A172 (cell line): ENCODE results near the gene PRKN. TPM values are rescaled to one million over a fixed set of nuclear protein-coding genes. Genes with fewer than 3 reads are reported as not detected.

Source experiments
- DNase-seq: peaks from one replicate; pipeline ENCODE4 v3.0.0-alpha.2; 2015; ENCODE audit warnings: low spot score
- total RNA-seq: library from RNA; depleted of rRNA; stranded (reverse); fragments of >200 nt; shearing (Covaris generic); gene quantifications from 2 replicates; pipeline ENCODE4 v1.2.3, GENCODE V29; 2014

The PRKN gene
- total RNA-seq, 1 experiment from 2014 or later: 0.43 TPM

DNA sequence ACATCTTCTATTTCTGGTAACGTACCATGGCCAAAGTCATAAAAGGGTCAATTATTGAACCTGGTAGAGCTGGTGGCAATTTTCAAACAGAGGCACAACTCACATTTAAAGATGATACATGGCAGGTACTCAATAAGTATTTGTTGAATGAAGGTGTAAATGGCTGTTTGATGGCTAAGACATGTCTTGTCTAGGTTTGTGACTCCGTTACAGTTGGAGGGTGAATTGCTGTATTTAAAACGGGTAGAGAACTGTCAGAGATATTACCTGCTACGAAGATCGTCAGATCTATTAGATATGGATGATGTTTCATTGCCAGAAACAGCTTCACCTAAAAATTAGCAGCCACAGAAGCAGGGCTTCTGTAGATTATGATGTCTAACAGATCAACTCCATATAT, 601.9 kb downstream of the PRKN start:
- DNase-seq: no peak

DNA sequence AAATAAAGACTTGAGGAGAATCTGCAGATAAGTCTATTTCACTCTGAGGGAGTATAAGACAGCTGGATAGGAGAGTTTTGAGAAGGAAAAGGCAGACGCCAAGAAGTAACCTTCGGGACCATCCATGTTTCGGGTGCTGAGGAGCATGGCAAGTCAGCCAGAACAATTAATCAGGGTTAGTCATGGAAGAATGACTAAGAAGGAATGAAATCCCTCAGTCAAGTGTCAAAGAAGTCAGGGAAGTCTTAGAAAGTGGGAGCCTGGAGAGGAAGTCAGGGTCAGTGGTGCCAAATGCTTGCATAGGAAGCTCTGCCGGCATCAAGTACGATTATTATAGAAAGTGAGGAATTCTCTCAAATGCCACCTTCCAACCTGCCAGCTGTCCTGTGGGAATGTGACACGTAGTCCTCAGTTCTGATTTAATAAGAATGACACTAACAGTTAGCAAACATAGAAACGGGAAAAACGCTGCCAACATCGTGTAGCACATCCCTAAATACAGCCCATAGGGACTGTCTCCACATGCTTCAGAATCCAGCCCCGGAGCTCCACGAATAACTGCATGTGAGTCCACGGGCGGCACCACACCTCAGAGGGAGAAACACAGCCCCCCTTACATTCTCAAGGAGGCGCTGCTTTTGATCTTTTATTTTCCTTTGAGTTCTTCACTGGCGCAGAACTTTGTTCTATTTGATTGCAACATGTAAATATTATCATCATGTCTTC, 602.7 kb downstream of the PRKN start:
- DNase-seq: no peak

DNA sequence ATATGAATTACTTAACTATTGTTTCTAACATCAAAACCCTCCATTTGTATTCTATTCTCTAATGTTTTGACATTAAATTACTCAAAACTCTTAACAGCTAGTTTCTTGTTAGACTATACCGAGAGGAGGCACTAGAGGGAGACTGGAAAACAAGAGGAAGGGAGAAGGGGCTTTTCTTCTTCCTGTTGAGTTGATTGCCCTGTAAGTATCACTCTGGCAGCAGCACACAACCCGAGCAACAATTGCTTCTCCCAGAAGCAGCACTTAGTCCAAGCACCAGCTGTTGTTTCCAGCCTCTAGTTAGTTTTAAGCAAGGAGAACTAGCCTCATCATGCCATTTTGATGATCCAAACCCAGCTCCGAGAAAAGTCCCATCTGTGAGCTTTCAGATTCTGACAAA, 603.8 kb downstream of the PRKN start:
- DNase-seq: no peak

DNA sequence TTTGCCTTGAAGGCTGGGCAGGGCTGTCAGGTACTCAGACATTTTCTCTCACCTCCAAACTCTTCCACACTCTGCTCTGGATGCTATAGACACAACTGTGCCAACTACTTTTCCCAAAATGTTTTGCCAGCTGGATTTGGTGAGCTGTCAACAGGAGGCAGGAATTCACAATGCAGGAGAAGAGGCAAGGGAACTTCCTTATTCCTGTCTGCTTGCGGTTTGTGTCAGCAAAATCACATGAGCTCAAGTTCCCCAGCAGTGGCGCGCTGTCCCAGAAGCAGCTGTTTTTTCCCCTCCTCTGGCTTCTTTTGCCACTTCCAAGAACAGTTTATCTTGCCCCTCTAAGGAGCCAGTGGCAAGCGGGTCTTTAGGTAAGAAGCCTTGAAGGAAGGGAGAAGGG, 608.2 kb downstream of the PRKN start:
- peak; percentile 37 for DNase-seq

DNA sequence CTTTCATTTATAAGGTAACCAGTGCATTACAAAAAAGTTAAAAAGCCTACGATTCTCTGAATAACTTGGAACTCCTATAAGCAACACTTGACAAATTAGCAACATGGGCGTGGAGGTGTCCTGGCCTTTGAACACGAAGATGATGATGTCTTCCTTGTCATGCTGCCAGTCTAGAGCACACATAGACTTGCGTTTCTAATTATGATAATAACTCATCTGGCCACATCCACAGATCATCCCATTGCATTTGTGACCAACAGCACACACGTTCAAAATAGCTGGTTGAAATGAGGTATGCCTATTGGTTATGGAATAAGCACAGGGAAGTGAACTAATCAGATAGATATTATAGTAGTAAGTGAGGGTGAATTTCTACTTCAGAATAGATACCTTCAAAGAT, 608.9 kb downstream of the PRKN start:
- DNase-seq: no peak

DNA sequence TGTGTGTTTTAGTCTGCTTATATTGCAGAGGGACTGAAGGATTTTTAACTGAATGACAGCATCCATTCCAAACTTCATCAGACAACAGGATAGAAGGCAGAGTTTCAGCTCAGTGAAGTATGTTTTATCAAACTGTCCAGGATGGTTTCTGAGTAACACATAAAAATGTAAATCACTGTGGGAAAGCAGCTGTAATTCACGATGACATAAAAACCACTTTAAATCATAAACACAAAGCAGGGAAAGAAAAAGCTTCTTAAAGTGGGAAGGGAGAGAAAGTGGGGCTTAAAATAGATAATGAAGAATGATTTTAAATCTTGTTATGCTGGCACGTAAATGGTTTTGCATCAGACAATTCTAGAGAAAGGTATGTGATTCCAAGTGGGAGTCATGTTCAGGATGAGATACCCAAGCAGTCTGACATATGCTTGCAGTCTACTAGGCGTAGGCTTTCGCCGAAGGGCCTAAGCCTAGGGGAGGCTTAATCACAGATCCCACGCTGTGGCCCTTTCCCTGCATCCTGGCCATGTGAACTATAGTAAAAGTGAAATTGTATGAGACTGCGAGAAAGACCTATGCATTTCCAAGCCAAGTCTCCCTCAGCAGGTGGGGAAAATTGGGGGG, 610.6 kb downstream of the PRKN start:
- no peak for DNase-seq

DNA sequence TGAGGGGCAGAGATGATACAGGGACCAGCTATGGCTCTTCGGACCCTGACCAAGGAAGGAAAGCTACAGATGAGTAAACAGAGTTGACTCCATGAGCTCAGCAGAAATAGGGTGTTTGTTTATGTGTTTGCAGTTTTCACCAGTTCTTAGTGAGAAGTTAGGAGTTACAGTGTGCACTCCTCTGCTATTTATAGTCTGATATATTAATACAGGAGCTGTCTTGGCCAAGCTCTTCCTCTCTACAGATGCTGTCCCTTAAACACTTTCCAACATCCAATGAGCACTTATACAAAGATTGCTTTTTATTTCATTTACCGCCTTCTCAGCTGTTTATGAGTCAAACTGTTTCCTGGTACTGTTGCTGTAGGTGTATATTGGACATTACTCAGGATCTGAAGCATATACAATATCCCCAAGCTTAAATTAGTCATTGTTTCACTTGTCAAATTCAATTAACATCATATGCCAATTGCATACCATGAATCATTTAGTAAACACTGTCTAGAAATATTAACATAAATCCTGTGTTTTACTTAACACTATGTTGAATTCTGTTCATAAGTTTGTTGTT, 618.0 kb downstream of the PRKN start:
- no peak for DNase-seq

DNA sequence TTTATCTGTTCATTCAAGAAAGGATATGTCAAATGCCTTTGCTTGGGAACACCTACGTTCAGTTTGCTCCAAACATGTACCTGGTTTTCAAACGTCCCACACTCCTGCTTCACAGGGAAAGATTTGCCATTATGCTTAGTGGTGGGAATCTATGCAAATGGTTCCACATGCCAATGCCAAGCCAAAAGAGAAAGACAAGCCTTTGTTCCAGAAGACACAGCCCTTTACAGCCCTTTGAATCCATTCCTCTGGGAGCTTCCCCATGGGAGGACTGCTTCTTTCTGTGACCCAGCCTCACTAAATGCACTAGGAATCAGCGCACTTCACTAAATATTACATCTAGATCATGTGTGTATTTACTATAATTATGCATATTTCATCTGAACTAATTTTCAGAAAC, 619.5 kb downstream of the PRKN start:
- DNase-seq: no peak

DNA sequence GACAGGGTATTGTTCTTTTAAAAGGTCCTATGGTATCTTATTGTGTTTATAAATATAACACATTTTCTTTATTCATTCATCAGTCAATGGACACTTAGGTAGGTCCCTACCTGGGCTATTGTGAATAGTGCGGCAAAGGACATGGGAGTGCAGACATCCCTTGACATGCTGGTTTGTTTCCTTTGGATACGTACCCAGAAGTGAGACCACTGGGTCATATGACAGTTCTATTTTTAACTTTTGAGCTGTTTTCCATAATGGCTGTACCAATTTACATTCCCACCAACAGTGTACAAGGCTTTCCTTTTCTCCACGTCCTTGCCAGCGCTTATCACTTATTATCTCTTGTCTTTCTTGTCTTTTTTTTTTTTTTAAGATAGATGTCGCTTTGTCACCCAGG, 627.5 kb downstream of the PRKN start:
- DNase-seq: peak; percentile 8

DNA sequence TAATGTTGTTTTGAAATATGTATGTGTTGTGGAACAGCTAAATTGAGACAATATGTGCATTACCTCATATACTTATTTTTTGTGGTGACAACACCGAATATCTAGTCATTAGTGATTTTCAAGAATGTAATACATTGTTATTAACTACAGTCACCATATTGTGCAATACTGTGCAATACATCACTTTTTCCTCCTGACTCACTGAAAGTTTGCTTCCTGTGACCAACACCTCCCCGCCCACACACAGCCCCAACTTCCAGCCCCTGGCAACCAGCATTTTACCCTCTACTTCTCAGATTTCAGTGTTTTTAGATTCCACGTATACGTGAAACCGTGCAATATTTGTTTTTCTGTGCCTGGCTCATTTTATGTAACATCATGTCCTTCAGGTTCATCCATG, 627.9 kb downstream of the PRKN start:
- peak; percentile 87 for DNase-seq

DNA sequence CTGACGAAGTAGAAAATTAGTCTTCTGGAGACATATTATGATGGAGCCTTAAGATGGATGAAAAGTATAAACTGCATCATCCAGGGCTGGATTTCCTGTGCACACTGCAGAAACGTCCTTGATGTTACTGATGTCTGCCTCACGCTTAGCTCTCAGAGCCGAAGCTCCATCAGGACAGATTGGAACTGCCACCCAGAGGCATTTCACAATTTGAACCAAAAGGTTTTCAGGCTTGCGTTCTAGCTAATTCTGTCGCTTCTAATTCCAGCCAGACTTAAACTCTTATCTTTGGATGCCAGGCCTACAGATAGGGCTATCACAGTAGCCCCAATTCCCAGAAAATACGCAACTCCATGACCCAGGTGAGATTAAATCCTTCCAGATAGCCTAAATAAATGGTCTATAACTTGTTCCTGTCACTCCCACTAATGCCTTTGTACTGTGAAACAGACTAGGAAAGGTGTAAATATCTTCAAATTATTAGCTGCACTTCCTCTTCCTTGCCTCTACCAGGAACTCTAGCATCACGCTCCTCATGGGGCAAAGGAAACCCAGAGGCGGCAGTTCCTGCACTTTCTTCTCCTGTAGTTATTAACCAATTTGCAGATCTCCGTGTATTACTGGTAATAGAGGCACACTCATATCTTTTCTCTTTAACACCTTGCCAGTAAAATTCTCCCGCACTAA, 634.6 kb downstream of the PRKN start:
- DNase-seq: no peak

DNA sequence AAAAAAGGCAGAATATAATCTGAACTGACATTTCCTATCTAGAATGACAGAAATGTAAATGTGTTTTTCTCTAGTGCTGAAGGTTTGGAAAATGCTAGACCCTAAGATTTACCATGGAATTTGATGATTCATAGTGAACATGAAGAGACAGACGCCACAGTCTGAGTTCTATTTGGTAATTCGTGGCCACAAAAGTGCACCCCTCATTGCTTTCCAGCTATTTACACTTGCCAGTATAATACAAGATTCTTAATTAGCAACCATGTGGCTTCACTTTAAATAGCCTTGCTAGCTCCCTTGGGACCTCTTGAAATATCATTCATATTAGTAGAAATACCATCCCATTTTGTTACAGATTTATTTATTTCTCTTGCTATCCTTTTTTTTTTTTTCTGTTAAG, 636.8 kb downstream of the PRKN start:
- DNase-seq: peak; percentile 14

DNA sequence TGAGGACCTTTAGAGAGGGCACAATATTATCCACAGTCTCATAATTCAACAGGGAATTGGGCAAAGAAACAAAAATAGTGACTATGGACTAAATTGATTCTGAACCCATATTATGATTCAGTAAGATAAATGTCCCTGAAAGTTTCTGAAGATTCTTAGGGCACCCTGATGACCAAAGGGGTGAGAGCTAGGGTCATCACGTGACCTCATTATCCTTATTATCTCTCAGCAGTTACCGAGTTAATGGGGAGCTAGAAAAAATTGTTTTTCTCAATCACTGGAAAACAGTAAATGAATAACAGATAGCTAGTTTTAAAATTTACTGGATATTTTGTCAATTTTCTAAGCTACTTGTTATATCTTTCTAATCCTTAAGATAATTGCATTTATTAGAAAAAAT, 639.5 kb downstream of the PRKN start:
- DNase-seq: no peak

DNA sequence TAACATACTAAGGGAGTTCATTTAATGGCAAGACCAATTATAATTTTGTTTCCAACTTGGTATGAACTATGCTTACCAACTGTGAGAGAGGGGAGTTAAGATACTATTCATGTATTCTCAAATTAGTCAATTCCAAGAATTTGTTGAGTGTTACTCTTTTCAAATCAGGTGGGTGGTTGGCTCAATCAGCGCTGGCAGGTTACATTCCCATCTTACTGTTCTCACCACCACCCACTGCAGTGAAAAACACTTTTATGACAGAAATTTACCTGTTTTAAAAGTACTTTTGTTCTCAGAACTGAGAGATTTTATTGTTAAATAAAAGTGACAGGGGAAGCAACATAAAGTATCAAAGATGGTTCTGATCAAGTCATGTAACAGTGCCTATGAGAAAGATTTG, 642.0 kb downstream of the PRKN start:
- DNase-seq: no peak

DNA sequence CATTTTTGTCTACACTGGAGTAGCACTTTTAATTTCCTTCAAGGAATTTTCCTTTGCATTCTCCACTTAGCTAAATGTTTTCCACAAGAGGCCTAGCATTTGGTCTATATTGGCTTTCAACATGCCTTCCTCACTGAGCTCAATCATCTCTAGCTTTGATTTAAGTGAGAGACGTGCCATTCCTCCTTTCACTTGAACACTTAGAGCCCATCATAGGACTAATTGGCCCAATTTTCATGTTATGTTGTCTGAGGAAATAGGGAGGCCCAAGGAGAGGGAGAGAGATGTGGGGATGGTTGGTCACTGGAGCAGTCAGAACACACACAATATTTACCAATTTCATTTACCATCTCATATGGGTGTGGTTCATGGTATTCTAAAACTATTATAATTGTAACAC, 645.0 kb downstream of the PRKN start:
- no peak for DNase-seq

DNA sequence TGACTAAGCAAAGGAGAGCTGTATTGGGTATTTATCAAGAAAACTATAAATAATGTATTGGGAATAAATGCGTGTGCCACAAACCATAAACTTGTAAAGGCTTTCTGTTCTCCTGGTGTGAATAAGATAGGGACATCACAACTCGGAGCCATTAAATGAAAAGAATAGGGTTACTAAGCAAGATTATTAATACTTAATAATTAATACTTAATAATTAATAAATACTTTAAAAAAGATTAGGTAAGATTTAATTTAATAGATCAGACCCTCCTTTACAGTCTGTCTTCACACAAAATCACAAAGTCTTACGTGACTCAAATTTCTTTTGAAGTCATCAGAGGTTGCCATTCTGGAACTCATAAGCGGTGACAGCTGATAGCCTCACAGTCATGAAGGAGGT, 648.9 kb downstream of the PRKN start:
- no peak for DNase-seq

DNA sequence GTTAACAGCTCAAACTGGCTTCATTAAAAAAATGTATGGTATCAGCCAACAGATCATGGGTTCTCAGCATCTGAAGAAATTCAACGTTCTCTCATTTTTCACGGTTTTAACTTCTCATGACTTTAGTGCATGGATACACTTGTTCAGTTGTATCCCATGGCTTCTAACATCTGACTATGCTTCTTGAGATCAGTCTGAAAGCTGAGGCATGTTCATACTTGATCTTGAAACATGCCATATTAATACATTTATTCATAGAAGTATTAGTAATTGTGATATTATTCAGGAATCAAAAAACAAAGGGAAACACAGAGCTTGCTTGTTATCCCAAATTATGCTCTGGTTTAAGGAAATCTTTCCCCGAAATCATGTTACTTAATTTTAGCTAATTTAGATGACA, 649.4 kb downstream of the PRKN start:
- DNase-seq: no peak

DNA sequence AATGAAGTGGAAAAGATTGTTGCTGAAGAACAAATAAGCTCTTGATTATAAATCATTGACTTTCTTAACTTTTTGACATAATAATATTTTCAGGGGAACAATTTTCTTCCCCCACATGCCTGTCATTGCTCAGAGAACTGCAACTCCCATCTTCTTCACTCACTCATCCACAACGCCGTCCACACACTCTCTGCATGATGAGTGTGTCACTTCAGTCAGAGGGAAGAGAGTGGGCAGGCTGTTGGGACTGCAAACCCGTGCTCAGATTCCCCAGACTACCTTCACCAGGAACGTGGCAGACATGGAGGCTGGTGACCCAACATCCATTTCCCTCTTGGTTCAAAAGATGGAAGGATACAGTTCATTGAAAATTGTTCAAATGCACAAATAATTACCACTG, 650.8 kb downstream of the PRKN start:
- DNase-seq: no peak

DNA sequence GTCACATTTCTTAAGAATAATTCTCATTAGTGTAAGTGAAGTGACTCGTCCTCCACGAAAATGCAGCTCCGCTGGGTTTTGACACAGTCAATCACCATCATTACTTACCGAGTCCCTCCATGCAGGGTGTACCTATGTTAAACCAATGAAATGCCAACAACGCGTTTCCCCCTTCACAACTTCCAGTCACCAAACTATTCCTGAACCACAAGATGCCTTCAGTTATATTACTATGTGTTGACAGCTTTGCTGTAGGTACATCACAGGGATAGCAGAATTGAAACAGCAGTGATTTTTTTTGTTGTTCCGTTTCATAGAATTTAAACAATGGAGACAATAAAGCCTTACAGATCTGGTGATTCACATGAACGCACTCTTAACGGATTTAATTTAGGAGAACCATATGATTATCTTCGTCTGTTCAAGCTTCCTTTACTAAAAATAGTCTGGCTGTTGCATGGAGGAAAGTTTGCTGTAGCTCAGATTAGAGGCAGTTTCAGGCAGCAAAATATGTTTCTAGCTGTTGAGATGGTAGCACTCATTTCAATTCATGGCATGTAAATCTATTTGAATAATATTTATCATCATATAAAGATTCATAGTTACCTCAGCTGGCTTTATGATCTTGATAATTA, 652.8 kb downstream of the PRKN start:
- no peak for DNase-seq

DNA sequence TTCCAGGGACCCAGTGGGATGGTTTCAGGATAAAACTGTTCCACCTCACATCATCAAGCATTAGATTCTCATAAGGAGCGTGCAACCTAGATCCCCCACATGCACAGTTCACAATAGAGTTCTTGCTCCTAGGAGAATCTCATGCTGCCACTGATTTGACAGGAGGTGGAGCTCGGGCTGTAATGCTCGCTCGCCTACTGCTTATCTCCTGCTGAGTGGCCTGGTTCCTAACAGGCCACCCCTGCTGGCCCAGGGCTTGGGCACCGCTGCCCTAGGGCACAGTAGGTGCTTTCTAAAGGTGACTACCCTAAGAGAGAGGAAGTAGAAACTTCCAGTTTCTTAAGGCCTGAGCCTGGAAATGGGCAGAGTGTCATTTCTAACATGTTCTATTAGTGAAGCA, 656.9 kb downstream of the PRKN start:
- no peak for DNase-seq

DNA sequence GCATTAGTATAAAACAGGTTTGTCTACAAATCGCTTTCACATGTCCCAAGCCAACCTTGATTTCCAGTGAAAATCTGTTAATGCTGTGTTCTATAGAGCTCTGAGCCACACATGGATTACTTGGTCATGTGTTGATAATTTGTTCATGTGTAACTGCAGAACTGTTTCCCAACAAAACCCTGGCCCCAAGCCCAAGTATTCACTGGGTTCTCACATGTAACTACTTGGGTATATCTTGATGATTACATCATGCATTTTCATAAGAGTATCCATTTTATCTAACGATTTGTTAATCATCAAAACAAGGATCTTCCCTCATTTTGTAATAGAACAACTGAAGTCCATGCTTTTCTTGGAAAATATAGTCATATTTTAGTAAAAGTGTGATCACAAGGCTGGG, 657.6 kb downstream of the PRKN start:
- DNase-seq: no peak

DNA sequence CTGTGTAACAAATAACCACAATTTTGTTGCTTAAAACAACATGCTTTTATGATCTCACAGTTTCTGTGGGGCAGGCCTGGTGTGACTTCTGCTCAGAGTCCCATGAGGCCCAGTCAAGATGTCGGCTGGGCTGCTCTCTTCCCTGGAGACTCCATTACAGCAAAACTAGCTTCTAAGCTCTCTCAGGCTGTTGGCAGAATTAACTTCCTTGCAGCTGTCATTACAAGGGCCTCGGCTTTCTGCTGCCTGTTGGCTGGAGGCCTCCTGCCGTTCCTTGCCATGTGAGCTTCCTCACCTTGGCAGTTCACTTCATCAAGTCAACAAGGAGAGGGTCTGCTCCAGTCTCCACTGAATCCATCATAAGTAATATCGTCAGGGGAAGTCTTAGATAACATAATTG, 659.2 kb downstream of the PRKN start:
- DNase-seq: no peak

DNA sequence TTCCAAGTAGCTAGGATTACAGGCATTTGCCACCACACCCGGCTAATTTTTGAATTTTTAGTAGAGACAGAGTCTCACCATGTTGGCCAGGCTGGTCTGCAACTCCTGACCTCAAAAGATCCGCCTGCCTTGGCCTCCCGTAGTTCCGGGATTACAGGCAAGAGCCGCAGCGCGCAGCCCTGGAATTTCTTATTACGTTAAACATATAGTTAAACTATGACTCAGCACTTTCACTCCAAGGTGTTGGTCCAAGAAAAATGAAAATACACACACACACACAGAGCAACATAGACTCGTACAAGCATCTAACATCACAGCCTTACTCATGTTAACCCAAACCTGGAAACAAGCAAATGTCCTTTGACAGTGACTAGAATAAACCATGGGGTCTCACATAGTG, 663.9 kb downstream of the PRKN start:
- no peak for DNase-seq
